ENCODE results near the gene SELENOH.

The SELENOH gene

GRCh38 chr11:57786436-57786835 is 45.1 kb downstream of the SELENOH start:
- no peak for DNase-seq

DNA sequence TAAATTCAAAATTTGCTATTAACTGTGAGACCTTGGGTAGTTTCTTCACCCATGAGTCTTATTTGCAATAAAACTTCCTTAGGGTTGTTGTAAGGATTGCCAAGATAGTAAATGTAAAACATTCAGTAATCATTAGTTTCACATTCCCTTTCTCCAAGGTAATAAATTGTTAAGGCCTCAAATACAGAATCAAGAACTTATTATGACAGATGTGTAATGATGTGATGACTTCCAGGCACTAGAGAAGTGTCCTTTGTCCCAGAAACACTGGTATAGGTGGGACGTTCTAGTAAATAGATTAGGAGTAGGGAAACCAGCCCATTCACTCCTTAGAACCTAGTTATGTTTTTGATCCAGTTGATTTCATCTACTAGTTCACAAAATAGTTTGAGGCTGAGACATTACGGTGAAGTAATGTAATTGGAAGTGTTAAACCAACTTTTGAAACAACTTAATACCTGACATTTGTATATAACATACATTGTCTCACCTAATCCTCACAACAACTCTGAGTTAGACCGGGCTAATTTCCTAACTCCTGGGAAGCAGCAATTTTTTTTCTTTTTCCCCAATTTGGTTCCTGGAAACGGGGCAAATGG is 45.8 kb downstream of the SELENOH start:
- DNase-seq, result no peak

DNA sequence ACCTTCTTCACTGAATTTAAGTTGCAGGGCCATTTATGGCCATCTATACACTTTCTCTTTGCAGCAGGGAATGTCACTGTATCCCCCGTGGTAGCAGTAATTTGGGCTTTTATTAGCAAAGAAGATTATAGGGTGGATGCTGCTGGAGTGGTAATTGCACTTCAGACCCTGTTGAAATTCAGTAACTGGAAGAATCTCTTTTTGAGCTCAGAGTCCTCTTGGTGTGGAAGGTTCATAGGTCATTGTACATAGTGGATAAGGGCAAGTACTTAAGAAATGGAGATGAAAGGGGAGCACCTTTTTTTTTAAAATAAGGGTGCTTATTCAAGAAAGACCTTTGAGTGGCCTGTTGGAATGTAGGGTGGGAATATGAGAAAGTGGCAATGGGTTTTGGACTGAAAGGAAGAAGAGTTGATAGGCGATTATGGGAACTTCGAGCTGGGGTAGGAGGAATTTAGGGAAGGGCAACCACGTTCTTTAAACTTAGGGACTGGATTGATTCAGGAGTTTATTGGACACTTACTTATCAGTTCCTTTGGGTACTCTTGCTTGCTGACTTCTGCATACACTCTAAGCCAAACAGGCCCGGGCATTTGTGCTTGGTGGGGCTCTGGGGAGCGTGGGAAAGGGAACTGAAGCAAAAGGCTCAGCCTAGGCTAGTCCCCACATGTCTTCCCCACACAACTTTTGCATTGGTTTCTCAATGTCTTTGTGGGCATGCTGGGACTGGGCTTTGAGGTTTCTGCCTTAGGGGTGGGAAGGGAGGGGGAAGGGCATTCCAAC is 46.8 kb downstream of the SELENOH start:
- no peak for DNase-seq

DNA sequence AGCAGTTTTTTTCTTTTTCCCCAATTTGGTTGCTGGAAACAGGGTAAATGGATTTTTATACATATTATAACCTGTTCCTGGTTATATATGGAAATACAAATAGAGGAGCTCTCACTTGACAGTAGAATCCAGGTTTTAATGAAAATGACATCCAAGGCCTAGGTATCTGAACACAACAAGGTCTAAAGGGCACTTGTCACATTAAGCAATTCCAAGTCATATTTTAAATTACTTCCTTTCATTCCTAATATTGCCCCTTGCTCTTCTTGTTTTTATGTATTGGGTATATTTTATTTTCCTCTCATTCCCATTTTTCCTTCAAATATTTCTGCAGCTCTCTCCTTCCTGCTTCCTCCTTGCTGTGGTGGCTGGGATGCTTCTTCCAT is 47.4 kb downstream of the SELENOH start:
- DNase-seq, result no peak

DNA sequence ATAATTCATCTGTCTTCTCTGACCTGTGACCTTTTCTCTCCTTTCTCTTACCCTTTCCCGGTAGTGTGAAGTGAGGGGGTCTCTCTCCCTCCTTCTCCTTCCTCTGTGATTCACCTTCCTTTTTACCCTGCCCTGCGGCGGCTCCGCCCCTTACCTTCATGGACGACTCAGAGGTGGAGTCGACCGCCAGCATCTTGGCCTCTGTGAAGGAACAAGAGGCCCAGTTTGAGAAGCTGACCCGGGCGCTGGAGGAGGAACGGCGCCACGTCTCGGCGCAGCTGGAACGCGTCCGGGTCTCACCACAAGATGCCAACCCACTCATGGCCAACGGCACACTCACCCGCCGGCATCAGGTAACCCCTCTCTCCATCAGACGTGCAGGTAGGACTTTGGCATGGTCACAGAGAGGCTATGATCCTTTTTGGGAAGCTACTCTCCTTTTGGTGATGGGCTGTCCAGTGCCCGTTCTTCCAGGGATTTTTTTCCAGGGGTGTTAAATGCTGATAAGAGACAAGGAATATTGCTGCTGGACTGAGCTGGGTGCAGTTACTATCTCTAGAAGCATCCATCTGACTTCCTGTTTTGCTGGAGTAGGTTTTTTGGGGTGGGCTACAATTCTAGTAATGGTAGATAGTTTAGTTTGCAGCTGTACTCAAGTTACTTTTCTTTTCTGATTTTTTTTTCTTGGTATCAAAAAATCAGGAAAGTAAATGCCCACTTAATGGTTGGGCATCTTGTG is 50.2 kb downstream of the SELENOH start:
- no peak for DNase-seq

DNA sequence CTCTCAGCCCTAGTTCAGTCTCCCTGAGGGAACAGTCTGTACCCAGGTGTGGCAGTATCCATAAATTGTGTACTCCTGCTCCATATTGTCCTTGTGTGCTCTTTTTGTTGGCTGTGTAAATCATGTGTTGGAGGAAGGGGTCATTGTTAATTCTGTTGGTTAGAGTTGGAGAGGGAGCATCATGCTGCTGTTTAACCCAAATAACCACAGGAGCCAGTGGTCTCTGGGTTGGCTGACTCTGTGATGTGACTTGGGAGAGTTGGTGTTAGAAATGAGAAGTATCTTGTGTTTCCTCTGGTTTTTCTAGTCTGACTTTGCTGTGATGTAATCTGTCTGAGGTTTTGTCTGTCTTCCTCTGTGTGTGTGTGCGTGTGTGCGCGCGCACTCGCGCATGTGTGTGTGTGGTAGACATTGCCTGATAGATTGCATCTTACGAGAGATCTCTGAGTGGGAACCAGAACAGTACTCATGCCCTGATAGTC is 50.8 kb downstream of the SELENOH start:
- DNase-seq, result peak; percentile 71 to 91 (median 86)

- DNase-seq, result no peak
Observed at GRCh38 chr11:57792870-57793269, 51.6 kb downstream of the SELENOH start.

Data from stimulated activated naive CD4-positive, alpha-beta T cell (primary cell).